ENCODE data around the gene SP140.
A peak's percentile ranks its signal among the peaks of the same experiment; 100 is the strongest.

Gene SP140

DNA sequence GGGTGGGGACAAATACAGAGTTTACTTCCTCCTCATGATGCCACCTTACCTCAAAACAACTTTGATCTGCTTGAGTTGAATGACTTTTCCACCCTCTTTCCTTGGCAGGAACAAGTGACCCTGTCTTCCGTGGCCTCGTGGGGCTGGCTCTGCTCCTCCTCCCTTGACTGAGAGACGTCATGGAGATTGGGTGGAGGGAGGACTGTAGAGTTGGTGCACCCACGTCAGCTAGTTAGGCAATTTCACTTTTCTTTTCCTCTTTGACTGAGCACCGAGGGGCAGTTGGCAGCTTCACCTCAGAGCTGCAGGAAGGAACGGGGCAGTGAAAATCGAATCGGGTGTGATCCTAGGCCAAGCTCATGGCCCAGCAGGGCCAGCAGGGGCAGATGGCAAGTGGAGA lies at the start of gene SP140:
Gene SP140, plus strand, starts transcription at position 251 of the 400 bp plus-strand sequence. Its CDS starts 109 bp downstream, at position 360.
- no peak for DNase-seq

- DNase-seq = no peak
Measured at GRCh38 chr2:230176996-230177395, 48.5 kb upstream of the SP140 start.

- no peak for DNase-seq
Measured at GRCh38 chr2:230178546-230179485, 46.7 kb upstream of the SP140 start.

GRCh38 chr2:230179907-230180306 lies 45.6 kb upstream of the SP140 start:
- DNase-seq = no peak

DNA sequence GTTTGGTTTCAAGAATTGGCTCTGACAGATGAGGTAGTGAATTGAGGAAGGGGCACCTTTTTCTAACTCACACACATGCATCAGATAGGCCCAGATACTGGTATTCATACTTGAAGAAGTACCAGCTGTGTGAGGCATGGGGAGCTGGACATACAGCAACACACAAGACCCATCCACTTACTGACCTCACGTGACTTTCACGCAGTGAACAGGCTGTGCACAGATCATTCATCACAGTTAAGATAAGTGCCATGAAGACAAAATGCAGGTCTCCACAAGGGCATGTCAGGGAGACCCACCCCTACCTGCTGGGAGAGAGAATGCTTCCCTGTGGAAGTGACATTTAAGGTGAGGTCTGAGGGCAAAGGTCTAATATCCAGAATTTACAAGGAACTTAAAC lies 44.3 kb upstream of the SP140 start:
- no peak for DNase-seq

- peak; percentile 24 for DNase-seq
Measured at GRCh38 chr2:230184727-230185578, 40.6 kb upstream of the SP140 start.

- DNase-seq = no peak
Measured at GRCh38 chr2:230202430-230203109, 23.0 kb upstream of the SP140 start.

GRCh38 chr2:230203110-230203676 lies 22.3 kb upstream of the SP140 start:
- no peak for DNase-seq

DNA sequence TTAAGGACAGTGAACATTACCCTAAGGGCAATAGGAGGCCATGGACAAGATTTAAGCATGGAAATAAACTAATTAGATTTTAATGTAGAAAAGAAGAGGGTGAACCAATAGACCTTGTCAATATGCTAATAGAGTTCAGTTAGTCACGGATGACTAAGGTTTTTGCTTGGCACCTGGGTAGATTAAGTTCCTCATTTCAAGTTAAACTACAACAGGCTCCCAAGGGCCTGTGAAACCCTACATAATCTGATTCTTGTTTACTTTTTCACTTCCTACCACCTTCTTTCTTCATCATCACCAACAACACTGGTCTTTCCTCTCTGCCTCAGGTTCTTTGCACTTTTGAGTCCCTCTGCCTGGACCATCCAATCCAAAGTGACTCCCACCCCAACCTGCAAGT lies 20.5 kb upstream of the SP140 start:
- DNase-seq = no peak

DNA sequence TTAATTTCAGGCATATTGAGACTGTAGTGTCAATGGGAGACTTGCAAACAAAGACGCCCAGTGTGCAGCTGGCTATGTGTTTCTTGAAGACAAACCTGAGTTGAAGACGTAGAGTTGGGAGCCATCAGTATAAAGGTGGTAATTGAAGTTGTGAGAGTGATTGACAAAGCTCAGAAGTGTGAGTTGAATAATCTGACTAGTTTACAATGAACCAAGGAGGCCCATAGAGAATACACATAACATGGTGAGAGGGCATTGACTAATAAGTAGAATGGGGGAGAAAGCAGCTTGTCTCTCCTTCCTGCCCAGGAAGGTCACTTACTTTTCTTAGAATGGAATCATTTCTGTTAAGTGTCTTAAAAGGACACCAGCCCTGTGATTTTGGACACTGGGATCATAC lies 19.8 kb upstream of the SP140 start:
- DNase-seq = no peak

DNA sequence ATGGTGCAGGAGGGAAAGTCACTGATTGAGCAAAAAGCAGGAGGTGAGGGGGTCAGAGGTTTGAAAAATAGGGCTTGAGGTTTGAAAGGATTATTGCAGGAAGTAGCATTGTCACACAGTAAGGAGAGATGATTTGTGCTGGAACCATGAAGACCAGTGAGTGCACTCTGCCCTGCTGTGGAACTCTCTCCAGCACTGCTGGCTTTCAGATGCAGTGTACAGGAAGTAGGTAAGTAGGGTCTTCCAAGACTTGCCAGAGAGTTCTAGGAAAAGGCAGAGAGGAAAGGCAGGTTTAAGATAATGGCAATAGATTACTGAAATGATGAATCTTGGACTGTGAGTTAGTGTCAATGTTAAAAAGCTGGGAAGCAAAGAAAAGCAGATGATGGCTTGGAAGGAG lies 17.0 kb upstream of the SP140 start:
- no peak for DNase-seq

DNA sequence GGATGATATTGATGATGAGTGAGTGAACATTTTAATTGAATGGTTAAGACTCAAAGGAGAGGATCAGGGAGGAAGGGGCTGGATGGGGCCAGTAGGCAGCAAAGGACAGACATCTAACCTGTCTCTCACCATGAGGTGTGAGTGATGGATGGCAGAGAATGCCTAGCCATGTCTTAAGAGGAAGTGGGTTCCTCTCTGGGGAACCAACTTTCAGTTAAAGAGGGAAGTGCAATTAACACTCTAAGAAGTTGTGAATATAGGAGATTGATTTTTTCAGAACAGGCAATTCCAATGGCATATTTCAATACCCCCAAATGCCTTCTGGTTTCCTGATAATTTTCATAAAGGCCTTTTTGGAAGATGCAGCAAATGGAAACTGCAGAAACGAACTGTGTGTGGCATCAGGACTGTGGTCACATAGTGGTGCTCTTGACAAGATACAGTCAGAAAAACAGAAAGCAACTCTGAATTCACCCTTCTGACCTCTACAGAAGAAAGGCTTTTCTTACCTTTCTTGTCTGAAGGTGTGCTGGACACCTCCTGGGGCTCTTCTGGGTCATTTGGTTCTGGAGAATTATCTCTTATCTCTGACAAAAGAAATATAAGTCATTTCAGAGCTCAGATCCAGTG lies 16.0 kb upstream of the SP140 start:
- no peak for DNase-seq

DNA sequence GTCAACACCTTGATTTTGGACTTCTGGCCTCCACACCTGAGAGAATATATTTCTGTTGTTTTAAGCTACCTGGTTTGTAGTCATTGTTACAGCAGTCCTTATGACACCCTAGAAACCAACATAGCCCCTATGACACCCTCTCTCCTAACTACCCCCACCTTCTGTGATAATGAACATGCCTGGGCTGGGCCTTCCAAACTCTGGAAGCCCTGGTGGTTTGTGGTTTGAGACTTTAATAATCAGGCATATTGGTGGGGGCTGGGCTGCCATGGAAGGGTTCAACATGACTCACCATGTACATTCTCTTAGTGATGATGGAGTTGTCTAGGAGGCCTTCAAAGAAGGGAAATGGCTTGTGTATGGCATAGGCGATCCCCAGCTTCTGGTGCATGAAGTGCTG lies 9.0 kb upstream of the SP140 start:
- DNase-seq = no peak

DNA sequence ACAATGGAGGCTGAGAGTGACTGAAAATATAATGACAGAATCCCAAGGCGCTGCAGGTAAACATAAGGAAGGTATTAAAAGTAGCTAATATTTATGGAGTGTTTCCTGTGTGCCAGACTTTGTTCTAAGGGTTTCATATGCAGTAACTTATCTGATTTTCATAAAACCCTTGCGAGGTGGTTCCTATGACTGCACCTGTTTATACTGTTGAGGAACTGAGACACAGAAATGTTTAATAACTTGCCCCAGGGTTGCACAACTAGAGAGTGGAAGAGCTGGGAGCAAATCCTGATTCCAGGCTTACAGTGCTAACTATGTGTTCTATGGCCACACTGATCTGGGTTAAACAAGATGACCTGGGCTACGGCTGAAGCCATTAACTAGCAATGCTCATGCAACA lies 8.1 kb upstream of the SP140 start:
- no peak for DNase-seq

GRCh38 chr2:230218421-230218820 lies 7.1 kb upstream of the SP140 start:
- DNase-seq = no peak

- DNase-seq = peak; percentile 78
Measured at GRCh38 chr2:230219419-230220331, 5.9 kb upstream of the SP140 start, which contains the start of gene SP110. Gene SP110, minus strand, starts transcription at chr2:230219984. Its CDS starts 3,057 bp downstream, at chr2:230216927.

DNA sequence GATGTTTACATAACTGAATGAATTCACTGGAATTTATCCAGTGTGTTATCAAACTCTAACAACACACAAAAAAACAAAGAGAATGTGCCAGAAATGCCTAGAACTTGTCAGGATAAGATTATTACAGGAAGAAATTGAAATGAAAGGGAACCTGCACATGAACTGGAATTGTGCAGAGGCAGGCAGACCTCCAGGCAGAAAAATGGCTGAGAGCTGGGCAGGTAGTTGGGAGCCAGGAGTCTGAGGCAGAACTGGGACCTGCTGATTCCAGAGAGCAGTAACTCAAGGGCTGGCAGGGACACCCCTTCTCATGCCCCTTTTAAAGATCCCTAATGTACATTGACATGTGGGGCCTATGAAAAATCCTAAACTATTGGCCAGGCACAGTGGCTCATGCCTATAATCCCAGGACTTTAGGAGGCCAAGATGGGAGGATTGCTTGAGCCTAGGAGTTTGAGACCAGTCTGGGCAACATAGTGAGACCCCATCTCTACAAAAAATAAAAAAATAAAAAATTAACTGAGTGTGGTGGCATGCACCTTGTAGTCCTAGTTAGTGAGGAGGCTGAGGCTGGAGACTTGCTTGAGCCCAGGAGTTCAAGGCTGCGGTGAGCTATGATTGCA lies 5.1 kb upstream of the SP140 start:
- no peak for DNase-seq

- no peak for DNase-seq
Measured at GRCh38 chr2:230221493-230221892, 4.0 kb upstream of the SP140 start.

DNA sequence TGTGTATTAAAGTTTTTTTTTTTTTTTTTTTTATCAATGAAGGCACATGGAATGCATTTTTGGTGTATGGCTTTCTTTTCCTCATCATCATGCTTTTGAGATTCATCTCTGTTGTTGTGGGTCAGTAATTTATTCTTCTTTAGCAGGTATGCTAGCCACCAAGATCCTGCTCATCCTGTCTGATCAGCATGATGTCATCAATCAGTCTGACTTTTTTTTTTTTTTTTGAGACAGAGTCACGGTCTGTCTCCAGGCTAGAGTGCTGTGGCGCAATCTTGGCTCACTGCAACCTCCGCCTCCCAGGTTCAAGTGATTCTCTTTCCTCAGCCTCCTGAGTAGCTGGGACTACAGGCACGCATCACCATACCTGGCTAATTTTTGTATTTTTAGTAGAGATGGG lies 2.7 kb upstream of the SP140 start:
- DNase-seq = peak; percentile 1

- DNase-seq = no peak
Measured at GRCh38 chr2:230224458-230224857, 1.1 kb upstream of the SP140 start.

Measured in fibroblast of upper back skin (primary cell).